Muscle layer of duodenum (tissue), 2 donors: ENCODE measurements around the gene CRISPLD2.
"Not testable (repeated sequence)": the region's sequence is repeated elsewhere in the genome, so short reads cannot be mapped to it uniquely, and the experiment has no call there.

Experiments used
- H3K27ac ChIP-seq: one replicate; pipeline ENCODE4 v1.7.0; 2013; ENCODE audit warnings: mild to moderate bottlenecking, low read length
- H3K27me3 ChIP-seq: one replicate; pipeline ENCODE4 v1.7.0; 2013; ENCODE audit warnings: low read depth, mild to moderate bottlenecking, control low read depth, low read length
- H3K36me3 ChIP-seq, 2 donors: one replicate each; pipeline ENCODE4 v1.7.0; 2013; ENCODE audit warnings: low read length in 2 of 2, control low read depth in 1 of 2, mild to moderate bottlenecking in 1 of 2; ENCODE audit not compliant: insufficient read depth in 2 of 2, control insufficient read depth in 1 of 2
- H3K4me1 ChIP-seq, 2 donors: one replicate each; pipeline ENCODE4 v1.7.0; 2013; ENCODE audit warnings: low read length in 2 of 2, mild to moderate bottlenecking in 2 of 2, control low read depth in 1 of 2, moderate library complexity in 1 of 2; ENCODE audit not compliant: insufficient read depth in 2 of 2, control insufficient read depth in 1 of 2
- H3K4me3 ChIP-seq, 2 donors: one replicate each; pipeline ENCODE4 v1.7.0; 2013; ENCODE audit warnings: low read length in 2 of 2, low read depth in 1 of 2, mild to moderate bottlenecking in 1 of 2
- H3K9me3 ChIP-seq, 2 donors: one replicate each; pipeline ENCODE4 v1.7.0; 2013; ENCODE audit warnings: low read length in 2 of 2, control low read depth in 1 of 2, mild to moderate bottlenecking in 1 of 2; ENCODE audit not compliant: control insufficient read depth in 1 of 2
- donor health status: healthy.

The CRISPLD2 gene

DNA sequence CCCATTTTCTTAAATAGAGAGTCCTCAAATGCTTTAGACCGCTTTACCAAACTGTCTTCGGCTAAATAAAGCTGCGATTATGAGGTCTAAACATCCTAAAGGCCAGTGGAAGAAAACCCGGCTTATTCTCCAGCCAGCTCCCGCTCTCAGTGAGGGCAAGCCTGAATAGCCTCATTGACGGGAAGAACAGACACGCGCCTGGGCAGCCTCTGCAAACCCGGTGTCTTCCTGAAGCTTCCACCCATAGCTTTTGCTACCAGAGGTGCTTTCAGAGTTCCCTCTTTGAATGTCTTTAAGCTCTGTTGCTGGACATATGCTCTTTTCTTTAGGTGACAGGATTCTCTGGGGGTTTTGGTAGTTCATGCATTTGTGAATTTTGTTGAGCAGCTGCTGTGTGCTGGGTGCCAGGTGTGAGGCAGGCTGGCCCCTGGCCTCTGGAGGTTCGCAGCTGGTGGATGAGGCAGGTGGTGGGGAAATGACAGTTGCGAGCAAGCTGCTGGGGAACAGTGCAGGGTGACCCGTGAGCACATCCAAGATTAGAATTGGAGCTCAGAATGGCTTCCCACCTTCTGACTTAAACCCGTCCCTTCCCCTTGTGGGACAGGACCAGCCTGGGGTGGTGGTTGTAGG is 44.7 kb downstream of the CRISPLD2 start:
- Histone ChIP-seq H3K27ac (no peak overlapping the region), H3K4me3 (no peak overlapping the region), H3K4me1 (peaks cover 0 to 32% of the 10 kb centered on the region in 2 donors), H3K27me3 (no peaks in the 10 kb centered on the region), H3K9me3 (peaks cover 0 to 10% of the 10 kb centered on the region in 2 donors), H3K36me3 (peaks cover 51 to 79% of the 10 kb centered on the region in 2 donors)

DNA sequence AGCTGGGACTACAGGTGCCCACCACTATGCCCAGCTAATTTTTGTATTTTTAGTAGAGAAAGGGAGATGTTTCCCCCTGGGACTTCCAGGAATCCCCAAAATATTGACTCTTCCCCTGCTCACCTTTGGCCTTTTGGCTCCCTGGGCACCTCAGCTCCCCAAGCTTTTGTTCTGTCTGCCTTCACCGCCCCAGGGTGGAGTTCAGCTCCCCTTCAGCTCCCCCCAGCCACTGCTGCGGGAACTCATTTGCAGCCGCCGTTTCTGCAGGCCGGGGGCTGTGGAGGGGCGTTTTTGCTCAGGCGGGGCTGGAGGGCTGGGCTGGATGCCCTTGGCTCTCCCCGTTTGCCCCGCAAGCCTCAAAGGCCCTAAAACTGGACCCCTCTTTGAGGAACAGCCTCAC is 47.9 kb downstream of the CRISPLD2 start:
- no peaks in the 10 kb centered on the region for H3K27me3 ChIP-seq
- no peaks in the 10 kb centered on the region for H3K9me3 ChIP-seq
- H3K4me3 ChIP-seq: no peak overlapping the region
- no peak overlapping the region for H3K27ac ChIP-seq
- peaks cover 57 to 68% of the 10 kb centered on the region in 2 donors for H3K36me3 ChIP-seq
- peaks cover 0 to 28% of the 10 kb centered on the region in 2 donors for H3K4me1 ChIP-seq

DNA sequence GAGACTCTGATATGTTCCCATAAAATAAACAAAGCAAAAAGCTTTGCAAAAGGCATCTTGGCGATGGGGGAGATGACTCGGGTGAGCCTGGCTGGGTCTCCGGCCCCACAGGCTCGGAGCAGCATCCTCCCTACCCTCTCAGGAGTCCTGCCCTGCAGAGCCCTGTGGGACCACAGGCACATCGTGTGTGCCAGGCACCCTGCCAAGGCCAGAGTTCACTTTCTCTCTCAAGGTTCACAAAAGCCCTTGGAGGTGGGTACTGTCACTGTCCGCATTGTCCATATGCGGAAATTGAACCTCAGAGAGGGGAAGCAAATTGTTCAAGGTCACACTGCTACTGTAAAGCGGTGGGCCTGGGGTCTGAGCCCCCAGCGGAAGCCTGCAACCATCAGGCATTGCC is 48.5 kb downstream of the CRISPLD2 start:
- H3K4me1 ChIP-seq: peaks cover 0 to 22% of the 10 kb centered on the region in 2 donors
- H3K27ac ChIP-seq: no peak overlapping the region
- no peaks in the 10 kb centered on the region for H3K27me3 ChIP-seq
- H3K36me3 ChIP-seq: peaks cover 54 to 67% of the 10 kb centered on the region in 2 donors
- H3K9me3 ChIP-seq: no peaks in the 10 kb centered on the region
- H3K4me3 ChIP-seq: no peak overlapping the region

DNA sequence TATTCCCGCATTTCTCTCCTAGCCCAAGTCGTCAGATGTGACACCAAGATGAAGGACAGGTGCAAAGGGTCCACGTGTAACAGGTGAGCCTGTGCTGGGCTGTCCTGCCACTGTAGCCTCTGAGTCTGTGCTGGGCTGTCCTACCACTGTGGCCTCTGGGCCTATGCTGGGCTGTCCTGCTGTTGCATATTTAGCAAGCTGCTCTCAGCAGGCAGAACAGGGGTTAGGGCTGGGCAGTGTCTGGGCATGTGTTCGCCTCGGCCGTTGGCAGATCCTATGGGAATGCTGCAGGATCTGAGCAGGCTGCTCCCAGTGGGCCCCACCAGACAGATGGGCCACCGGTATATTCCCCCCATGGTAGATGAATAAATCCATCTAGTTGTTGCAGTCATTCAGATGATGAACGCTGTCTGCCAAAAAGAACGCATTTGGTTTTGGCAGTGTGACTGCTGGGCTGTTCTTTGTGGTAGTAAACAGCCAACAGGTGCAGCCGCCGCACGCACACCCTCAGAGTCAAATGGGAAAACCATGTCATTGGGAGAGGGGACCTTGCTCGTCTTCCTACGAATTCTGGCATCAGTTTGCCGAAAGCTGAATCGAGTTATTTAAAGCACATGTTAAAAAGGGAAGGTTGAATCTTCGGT is 49.2 kb downstream of the CRISPLD2 start:
- no peaks in the 10 kb centered on the region for H3K9me3 ChIP-seq
- no peak overlapping the region for H3K27ac ChIP-seq
- H3K4me1 ChIP-seq: peaks cover 0 to 24% of the 10 kb centered on the region in 2 donors
- H3K36me3 ChIP-seq: peaks cover 55 to 68% of the 10 kb centered on the region in 2 donors
- no peak overlapping the region for H3K4me3 ChIP-seq
- H3K27me3 ChIP-seq: no peaks in the 10 kb centered on the region

DNA sequence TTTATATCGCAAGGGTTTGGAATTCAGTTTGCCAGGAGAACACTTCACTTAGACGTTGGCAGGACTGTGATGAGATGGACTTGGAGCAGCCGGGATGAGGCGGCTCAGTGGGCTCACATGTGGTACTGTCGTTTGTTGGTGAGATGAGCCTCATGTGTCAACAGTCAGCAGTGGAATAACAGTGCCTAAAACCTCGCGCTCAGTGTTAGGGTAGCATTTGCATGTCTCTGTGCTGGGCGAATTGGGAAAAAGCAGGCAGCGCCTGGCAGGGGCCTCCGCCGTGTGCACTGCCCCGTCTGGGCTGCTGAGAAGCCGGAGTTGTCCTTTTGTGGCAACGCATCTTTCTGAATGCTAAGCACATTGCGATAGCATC is 49.7 kb downstream of the CRISPLD2 start:
- H3K36me3 ChIP-seq: peaks cover 55 to 68% of the 10 kb centered on the region in 2 donors

DNA sequence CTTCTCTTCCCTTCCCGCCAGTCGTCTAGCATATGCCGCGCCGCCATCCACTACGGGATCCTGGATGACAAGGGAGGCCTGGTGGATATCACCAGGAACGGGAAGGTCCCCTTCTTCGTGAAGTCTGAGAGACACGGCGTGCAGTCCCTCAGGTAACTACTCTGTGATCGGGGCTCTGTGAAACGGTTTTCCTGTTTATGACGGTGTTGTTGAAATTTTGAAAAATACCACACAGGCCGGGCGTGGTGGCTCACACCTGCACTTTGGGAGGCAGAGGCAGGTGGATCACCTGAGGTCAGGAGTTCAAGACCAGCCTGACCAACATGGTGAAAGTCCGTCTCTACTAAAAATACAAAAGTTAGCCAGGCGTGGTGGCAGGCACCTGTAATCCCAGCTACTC is 53.2 kb downstream of the CRISPLD2 start:
- H3K36me3 ChIP-seq: peaks cover 51 to 76% of the 10 kb centered on the region in 2 donors
- not testable (repeated sequence) for H3K27me3 ChIP-seq, H3K4me3 ChIP-seq

More for the DNA sequence above, 49.7 kb downstream of the CRISPLD2 start:
- H3K27me3 ChIP-seq: no peaks in the 10 kb centered on the region
- H3K4me1 ChIP-seq: peaks cover 0 to 24% of the 10 kb centered on the region in 2 donors
- no peaks in the 10 kb centered on the region for H3K9me3 ChIP-seq
- H3K4me3 ChIP-seq: no peak overlapping the region
- no peak overlapping the region for H3K27ac ChIP-seq

DNA sequence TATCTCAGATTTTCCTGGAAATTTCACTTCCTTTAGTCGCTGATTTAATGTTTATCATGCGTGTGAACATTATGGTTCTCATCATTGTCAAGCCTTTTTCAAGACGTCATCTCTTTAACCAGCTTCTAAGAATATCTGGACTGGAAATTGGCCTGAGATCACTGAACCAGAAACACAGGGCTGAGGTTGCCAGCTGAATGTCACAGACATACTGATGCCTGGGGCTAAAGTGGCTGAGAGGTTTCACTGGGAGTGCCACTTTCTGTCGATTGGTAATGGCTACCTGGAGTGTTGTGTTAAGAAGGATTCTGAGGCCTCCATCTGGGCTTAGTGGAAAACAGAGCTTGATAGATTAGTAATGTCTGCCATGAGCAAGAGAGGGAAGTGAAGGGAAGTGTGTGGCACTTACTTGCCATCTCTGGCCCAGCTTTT is 54.2 kb downstream of the CRISPLD2 start:
- Histone ChIP-seq H3K9me3 (no peaks in the 10 kb centered on the region), H3K27ac (no peak overlapping the region), H3K4me1 (peaks cover 0 to 6% of the 10 kb centered on the region in 2 donors), H3K27me3 (no peaks in the 10 kb centered on the region), H3K36me3 (peaks cover 50 to 76% of the 10 kb centered on the region in 2 donors), H3K4me3 (no peak overlapping the region)

More for the DNA sequence above, 53.2 kb downstream of the CRISPLD2 start:
- H3K27ac ChIP-seq, H3K9me3 ChIP-seq: not testable (repeated sequence)
- peaks cover 0 to 16% of the 10 kb centered on the region in 2 donors for H3K4me1 ChIP-seq

DNA sequence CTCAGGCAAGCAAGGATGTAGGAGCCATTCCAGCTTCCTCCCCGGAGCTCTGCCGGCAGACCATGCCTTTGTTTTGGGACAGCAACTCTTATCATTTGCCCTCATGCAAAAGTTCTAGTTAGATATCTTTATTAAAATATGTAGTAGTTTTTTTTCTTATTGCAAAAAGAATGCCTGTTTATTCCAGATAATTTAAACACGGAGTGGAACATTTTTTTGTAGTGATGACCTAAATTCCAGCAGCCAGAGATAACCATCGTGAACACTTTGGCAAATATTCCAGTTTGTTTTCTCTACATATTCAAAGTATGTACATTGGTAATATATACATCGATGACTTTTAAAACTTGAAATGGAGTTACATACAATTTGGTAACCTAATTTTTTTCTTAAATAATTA is 54.8 kb downstream of the CRISPLD2 start:
- Histone ChIP-seq H3K27me3 (no peaks in the 10 kb centered on the region), H3K27ac (no peak overlapping the region), H3K4me1 (peaks cover 0 to 4% of the 10 kb centered on the region in 2 donors), H3K9me3 (no peaks in the 10 kb centered on the region), H3K4me3 (no peak overlapping the region), H3K36me3 (peaks cover 49 to 76% of the 10 kb centered on the region in 2 donors)

DNA sequence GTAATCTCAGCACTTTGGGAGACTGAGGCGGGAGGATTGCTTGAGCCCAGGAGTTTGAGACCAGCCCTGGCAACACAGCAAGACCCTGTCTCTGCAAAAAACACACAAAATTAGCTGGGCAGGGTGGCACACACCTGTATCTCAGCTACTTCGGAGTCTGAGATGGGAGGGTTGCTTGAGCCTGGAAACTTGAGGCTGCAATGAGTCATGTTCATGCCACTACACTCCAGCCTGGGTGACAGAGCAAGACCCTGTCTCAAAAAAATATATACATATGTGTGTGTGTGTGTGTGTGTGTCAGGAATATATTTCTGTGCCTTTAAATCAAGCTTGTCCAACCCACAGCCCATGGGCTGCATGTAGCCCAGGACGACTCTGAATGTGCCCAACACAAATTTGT is 55.2 kb downstream of the CRISPLD2 start:
- Histone ChIP-seq H3K27me3 (no peaks in the 10 kb centered on the region), H3K4me1 (peaks cover 0 to 4% of the 10 kb centered on the region in 2 donors), H3K27ac (no peak overlapping the region), H3K36me3 (peaks cover 53 to 77% of the 10 kb centered on the region in 2 donors), H3K4me3 (no peak overlapping the region), H3K9me3 (no peaks in the 10 kb centered on the region)

DNA sequence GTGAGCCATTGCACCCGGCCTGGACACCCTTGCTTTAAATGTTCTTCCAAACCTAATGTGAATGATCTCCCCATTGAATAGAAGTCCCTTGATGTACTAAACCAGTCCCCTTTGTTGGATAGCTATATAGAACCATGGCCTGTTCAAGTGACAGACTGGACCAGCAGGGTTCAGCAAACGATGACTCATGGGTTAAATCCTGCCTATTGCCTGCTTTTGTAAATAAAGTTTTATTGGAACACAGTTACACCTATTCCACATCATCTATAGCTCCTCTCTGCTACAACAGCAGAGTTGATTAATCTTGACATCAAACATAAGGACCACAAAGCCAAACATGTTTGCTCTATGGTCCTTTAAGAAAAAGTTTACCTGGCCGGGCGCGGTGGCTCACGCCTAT is 56.1 kb downstream of the CRISPLD2 start:
- no peaks in the 10 kb centered on the region for H3K9me3 ChIP-seq
- H3K4me1 ChIP-seq: peaks cover 0 to 4% of the 10 kb centered on the region in 2 donors
- H3K36me3 ChIP-seq: peaks cover 59 to 80% of the 10 kb centered on the region in 2 donors
- no peaks in the 10 kb centered on the region for H3K27me3 ChIP-seq
- H3K27ac ChIP-seq: no peak overlapping the region
- no peak overlapping the region for H3K4me3 ChIP-seq

DNA sequence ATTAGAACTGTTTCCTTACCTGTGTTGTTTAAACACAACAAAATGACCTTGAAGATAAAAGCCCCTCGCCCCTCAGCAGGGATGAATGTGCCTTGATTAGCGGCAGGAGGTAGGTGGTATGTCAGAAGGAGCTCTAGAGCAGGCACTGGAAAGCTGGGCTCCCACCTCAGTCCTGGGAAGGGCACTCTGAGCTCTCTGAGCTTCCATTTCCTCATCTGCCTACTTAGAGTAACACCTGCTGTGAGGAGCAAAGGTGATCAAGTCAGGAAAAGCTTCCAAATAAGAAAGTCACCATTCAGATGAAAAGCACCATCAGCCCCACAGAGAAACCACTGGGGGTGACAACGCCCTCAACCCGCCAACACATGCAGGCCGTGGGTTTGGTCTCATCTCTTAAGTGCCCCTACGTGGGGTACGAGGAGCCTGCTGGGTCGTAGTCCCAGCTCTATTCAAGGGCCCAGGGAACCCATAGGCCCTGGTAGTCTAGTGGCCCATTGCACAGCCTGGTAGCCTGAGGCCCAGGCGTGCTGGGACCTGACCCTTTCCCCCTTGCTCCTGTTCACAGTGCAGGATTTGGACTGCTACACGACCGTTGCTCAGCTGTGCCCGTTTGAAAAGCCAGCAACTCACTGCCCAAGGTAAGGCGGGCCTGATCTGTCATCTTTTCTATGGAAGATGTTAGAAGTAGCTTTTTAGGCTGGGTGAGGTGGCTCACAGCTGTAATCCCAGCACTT is 57.3 kb downstream of the CRISPLD2 start:
- H3K27ac ChIP-seq: no peak overlapping the region
- H3K27me3 ChIP-seq: no peaks in the 10 kb centered on the region
- no peaks in the 10 kb centered on the region for H3K9me3 ChIP-seq
- no peak overlapping the region for H3K4me3 ChIP-seq
- H3K36me3 ChIP-seq: peaks cover 63 to 85% of the 10 kb centered on the region in 2 donors
- peaks cover 0 to 4% of the 10 kb centered on the region in 2 donors for H3K4me1 ChIP-seq
